HG03097 (cell line): ENCODE results near the gene USP17L12.
"Not testable (repeated sequence)": the region's sequence is repeated elsewhere in the genome, so short reads cannot be mapped to it uniquely, and the experiment has no call there.

Experiments
- ATAC-seq: cut with Tn5 transposase; IDR thresholded peaks from one replicate; pipeline ENCODE4 v1.9.1; 2021; ENCODE audit not compliant: unreplicated experiment, low FRiP score

The USP17L12 gene, protein sequence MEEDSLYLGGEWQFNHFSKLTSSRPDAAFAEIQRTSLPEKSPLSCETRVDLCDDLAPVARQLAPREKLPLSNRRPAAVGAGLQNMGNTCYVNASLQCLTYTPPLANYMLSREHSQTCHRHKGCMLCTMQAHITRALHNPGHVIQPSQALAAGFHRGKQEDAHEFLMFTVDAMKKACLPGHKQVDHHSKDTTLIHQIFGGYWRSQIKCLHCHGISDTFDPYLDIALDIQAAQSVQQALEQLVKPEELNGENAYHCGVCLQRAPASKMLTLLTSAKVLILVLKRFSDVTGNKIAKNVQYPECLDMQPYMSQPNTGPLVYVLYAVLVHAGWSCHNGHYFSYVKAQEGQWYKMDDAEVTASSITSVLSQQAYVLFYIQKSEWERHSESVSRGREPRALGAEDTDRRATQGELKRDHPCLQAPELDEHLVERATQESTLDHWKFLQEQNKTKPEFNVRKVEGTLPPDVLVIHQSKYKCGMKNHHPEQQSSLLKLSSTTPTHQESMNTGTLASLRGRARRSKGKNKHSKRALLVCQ

GRCh38 chr4:9219852-9220251 lies at the start of gene USP17L12:
USP17L12 (plus strand) TSS chr4:9220152; CDS start chr4:9220152, 0 bp downstream.
- ATAC-seq: not testable (repeated sequence)

DNA sequence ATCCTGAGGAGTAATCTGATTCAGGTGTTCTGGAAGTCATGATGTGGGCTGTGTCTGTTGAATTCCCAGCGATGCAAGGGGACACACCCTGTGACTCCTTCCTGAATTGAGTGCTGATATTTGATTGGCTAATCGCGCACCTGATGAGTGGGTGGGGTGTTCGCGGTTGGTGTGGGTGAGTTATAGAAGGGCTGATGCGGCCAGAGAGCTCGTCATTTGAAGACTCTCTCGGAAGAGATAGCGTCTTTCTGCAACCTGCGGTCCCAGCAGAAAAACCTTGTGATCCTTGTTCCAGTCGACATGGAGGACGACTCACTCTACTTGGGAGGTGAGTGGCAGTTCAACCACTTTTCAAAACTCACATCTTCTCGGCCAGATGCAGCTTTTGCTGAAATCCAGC lies 9.6 kb upstream of the USP17L12 start, which contains the start of gene USP17L10:
TSS of gene USP17L10 (plus strand) at position 301 of the 400 bp plus-strand sequence. CDS start at position 301, 0 bp downstream.
- not testable (repeated sequence) for ATAC-seq

DNA sequence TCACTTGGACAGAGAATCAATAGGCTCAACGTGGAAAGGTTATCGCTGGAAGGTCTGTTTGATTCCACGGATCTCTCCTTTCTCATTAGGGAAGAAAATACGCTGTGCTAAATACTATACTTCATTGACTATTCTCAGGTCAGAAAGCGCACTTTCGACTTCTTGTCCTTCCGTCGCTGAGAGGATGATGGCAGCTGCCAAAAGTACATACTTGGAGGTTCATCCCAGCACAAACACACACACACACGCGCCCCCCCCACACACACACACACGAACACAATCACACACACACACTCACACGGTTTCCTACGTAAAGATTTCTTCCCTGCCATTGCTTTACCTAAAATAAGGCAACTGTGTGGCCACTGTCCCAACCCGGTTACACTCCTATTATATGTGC lies 5.3 kb upstream of the USP17L12 start:
- not testable (repeated sequence) for ATAC-seq

GRCh38 chr4:9215105-9215504 lies 4.8 kb upstream of the USP17L12 start, which contains the start of gene USP17L11:
USP17L11 (plus strand) TSS chr4:9215405; CDS start chr4:9215405, 0 bp downstream.
- ATAC-seq: not testable (repeated sequence)

- not testable (repeated sequence) for ATAC-seq
Measured at GRCh38 chr4:9224596-9224995, 4.6 kb downstream of the USP17L12 start, which contains the start of gene USP17L13. USP17L13 (plus strand) TSS chr4:9224896; CDS start chr4:9224896, 0 bp downstream.

DNA sequence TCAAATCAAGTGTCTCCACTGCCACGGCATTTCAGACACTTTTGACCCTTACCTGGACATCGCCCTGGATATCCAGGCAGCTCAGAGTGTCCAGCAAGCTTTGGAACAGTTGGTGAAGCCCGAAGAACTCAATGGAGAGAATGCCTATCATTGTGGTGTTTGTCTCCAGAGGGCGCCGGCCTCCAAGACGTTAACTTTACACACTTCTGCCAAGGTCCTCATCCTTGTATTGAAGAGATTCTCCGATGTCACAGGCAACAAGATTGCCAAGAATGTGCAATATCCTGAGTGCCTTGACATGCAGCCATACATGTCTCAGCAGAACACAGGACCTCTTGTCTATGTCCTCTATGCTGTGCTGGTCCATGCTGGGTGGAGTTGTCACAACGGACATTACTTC lies 10.3 kb downstream of the USP17L12 start:
- not testable (repeated sequence) for ATAC-seq

GRCh38 chr4:9234085-9234484 lies 14.1 kb downstream of the USP17L12 start, which contains the start of gene USP17L15:
USP17L15 (plus strand) TSS chr4:9234385; CDS start chr4:9234385, 0 bp downstream.
- not testable (repeated sequence) for ATAC-seq

GRCh38 chr4:9238461-9238860 lies 18.5 kb downstream of the USP17L12 start:
- ATAC-seq: not testable (repeated sequence)

DNA sequence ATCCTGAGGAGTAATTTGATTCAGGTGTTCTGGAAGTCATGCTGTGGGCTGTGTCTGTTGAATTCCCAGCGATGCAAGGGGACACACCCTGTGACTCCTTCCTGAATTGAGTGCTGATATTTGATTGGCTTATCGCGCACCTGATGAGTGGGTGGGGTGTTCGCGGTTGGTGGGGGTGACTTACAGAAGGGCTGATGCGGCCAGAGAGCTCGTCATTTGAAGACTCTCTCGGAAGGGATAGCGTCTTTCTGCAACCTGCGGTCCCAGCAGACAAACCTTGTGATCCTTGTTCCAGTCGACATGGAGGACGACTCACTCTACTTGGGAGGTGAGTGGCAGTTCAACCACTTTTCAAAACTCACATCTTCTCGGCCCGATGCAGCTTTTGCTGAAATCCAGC lies 23.6 kb downstream of the USP17L12 start, which contains the start of gene USP17L17:
TSS of gene USP17L17 (plus strand) at position 301 of the 400 bp plus-strand sequence. CDS start at position 301, 0 bp downstream.
- not testable (repeated sequence) for ATAC-seq

DNA sequence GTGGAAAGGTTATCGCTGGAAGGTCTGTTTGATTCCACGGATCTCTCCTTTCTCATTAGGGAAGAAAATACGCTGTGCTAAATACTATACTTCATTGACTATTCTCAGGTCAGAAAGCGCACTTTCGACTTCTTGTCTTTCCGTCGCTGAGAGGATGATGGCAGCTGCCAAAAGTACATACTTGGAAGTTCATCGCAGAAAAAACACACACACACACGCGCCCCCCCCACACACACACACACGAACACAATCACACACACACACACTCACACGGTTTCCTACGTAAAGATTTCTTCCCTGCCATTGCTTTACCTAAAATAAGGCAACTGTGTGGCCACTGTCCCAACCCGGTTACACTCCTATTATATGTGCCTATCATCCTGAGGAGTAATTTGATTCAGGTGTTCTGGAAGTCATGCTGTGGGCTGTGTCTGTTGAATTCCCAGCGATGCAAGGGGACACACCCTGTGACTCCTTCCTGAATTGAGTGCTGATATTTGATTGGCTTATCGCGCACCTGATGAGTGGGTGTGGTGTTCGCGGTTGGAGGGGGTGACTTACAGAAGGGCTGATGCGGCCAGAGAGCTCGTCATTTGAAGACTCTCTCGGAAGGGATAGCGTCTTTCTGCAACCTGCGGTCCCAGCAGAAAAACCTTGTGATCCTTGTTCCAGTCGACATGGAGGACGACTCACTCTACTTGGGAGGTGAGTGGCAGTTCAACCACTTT lies 28.2 kb downstream of the USP17L12 start, which contains the start of gene USP17L18:
TSS of gene USP17L18 (plus strand) at position 678 of the 728 bp plus-strand sequence. CDS start at position 678, 0 bp downstream.
- ATAC-seq: not testable (repeated sequence)

GRCh38 chr4:9253078-9253477 lies 33.1 kb downstream of the USP17L12 start, which contains the start of gene USP17L19:
USP17L19 (plus strand) TSS chr4:9253378; CDS start chr4:9253378, 0 bp downstream.
- not testable (repeated sequence) for ATAC-seq

DNA sequence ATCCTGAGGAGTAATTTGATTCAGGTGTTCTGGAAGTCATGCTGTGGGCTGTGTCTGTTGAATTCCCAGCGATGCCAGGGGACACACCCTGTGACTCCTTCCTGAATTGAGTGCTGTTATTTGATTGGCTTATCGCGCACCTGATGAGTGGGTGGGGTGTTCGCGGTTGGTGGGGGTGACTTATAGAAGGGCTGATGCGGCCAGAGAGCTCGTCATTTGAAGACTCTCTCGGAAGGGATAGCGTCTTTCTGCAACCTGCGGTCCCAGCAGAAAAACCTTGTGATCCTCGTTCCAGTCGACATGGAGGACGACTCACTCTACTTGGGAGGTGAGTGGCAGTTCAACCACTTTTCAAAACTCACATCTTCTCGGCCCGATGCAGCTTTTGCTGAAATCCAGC lies 37.9 kb downstream of the USP17L12 start, which contains the start of gene USP17L20:
TSS of gene USP17L20 (plus strand) at position 301 of the 400 bp plus-strand sequence. CDS start at position 301, 0 bp downstream.
- not testable (repeated sequence) for ATAC-seq

- ATAC-seq: not testable (repeated sequence)
Measured at GRCh38 chr4:9262572-9262971, 42.6 kb downstream of the USP17L12 start, which contains the start of gene USP17L21. USP17L21 (plus strand) TSS chr4:9262872; CDS start chr4:9262872, 0 bp downstream.

GRCh38 chr4:9267319-9267718 lies 47.4 kb downstream of the USP17L12 start, which contains the start of gene USP17L22:
USP17L22 (plus strand) TSS chr4:9267619; CDS start chr4:9267619, 0 bp downstream.
- ATAC-seq: not testable (repeated sequence)
